ENCODE data around the gene KCNMB1.
"Not testable (repeated sequence)": the region's sequence is repeated elsewhere in the genome, so short reads cannot be mapped to it uniquely, and the experiment has no call there.

KCNMB1 gene

GRCh38 chr5:170413897-170414296 is 24.7 kb upstream of the KCNMB1 start:
- DNase-seq = no peak

- DNase-seq = no peak
Observed at GRCh38 chr5:170411100-170411499, 21.9 kb upstream of the KCNMB1 start.

GRCh38 chr5:170410401-170410800 is 21.2 kb upstream of the KCNMB1 start:
- no peak for DNase-seq

GRCh38 chr5:170408877-170409660 is 19.9 kb upstream of the KCNMB1 start:
- no peak for DNase-seq

- no peak for DNase-seq
Observed at GRCh38 chr5:170408226-170408625, 19.1 kb upstream of the KCNMB1 start.

- DNase-seq = no peak
Observed at GRCh38 chr5:170407062-170407461, 17.9 kb upstream of the KCNMB1 start.

GRCh38 chr5:170405817-170406216 is 16.6 kb upstream of the KCNMB1 start:
- no peak for DNase-seq

- DNase-seq = no peak
Observed at GRCh38 chr5:170404398-170404797, 15.2 kb upstream of the KCNMB1 start.

- no peak for DNase-seq
Observed at GRCh38 chr5:170403675-170404074, 14.5 kb upstream of the KCNMB1 start.

GRCh38 chr5:170402508-170402907 is 13.3 kb upstream of the KCNMB1 start:
- no peak for DNase-seq

- no peak for DNase-seq
Observed at GRCh38 chr5:170397059-170397458, 7.9 kb upstream of the KCNMB1 start.

- DNase-seq = no peak
Observed at GRCh38 chr5:170393958-170394357, 4.8 kb upstream of the KCNMB1 start.

- DNase-seq = peak; percentile 49
Observed at GRCh38 chr5:170393235-170393634, 4.1 kb upstream of the KCNMB1 start.

GRCh38 chr5:170390472-170390871 is 1.3 kb upstream of the KCNMB1 start:
- no peak for DNase-seq

GRCh38 chr5:170389550-170389892 is 354 bp upstream of the KCNMB1 start:
- no peak for DNase-seq

GRCh38 chr5:170387775-170388639 is 1.2 kb downstream of the KCNMB1 start:
- DNase-seq = no peak

- no peak for DNase-seq
Observed at GRCh38 chr5:170386743-170387395, 2.3 kb downstream of the KCNMB1 start.

- DNase-seq = no peak
Observed at GRCh38 chr5:170383227-170383626, 5.9 kb downstream of the KCNMB1 start.

- DNase-seq = no peak
Observed at GRCh38 chr5:170382790-170383189, 6.4 kb downstream of the KCNMB1 start.

- no peak for DNase-seq
Observed at GRCh38 chr5:170380361-170380951, 8.7 kb downstream of the KCNMB1 start.

GRCh38 chr5:170378740-170379139 is 10.4 kb downstream of the KCNMB1 start:
- no peak for DNase-seq

- DNase-seq = no peak
Observed at GRCh38 chr5:170377027-170377426, 12.1 kb downstream of the KCNMB1 start.

GRCh38 chr5:170376526-170376925 is 12.6 kb downstream of the KCNMB1 start:
- not testable (repeated sequence) for DNase-seq
